Esophagus squamous epithelium (tissue), 4 donors: ENCODE measurements around the gene SEPTIN2.

Experiments used
- CTCF ChIP-seq, 6 experiments: fragments of 450-650 bp in 4 of 6; fragments of 200-600 bp in 2 of 6; sonication (generic) in 2 of 6; IDR thresholded peaks; one replicate each; pipeline ENCODE4 v1.5.1; 2016 to 2019; ENCODE audit warnings: antibody characterized with exemption in 6 of 6, mild to moderate bottlenecking in 4 of 6, moderate library complexity in 4 of 6
- POLR2A ChIP-seq, 4 donors: fragments of 450-650 bp; IDR thresholded peaks; one replicate each; pipeline ENCODE4 v1.6.1; 2017; ENCODE audit warnings: antibody characterized with exemption in 4 of 4, mild to moderate bottlenecking in 4 of 4, moderate library complexity in 3 of 4

GRCh38 chr2:241308267-241308666 lies 7.5 kb upstream of the SEPTIN2 start:
- no peak for TF ChIP-seq CTCF (IDR thresholded peaks at IDR 0.05)
- no peak for TF ChIP-seq POLR2A (IDR thresholded peaks at IDR 0.05)
